ENCODE data around the gene KLC3.

- TF ChIP-seq, protein P1, sequence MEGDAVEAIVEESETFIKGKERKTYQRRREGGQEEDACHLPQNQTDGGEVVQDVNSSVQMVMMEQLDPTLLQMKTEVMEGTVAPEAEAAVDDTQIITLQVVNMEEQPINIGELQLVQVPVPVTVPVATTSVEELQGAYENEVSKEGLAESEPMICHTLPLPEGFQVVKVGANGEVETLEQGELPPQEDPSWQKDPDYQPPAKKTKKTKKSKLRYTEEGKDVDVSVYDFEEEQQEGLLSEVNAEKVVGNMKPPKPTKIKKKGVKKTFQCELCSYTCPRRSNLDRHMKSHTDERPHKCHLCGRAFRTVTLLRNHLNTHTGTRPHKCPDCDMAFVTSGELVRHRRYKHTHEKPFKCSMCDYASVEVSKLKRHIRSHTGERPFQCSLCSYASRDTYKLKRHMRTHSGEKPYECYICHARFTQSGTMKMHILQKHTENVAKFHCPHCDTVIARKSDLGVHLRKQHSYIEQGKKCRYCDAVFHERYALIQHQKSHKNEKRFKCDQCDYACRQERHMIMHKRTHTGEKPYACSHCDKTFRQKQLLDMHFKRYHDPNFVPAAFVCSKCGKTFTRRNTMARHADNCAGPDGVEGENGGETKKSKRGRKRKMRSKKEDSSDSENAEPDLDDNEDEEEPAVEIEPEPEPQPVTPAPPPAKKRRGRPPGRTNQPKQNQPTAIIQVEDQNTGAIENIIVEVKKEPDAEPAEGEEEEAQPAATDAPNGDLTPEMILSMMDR (conservative IDR thresholded peaks at IDR 0.05; ENCODE audit: low read length) = no peak
- no peak for TF ChIP-seq EZH2phosphoT487 (IDR thresholded peaks at IDR 0.05; ENCODE audit: borderline replicate concordance)
These were observed 6.8 kb upstream of the KLC3 start for GRCh38 chr19:45333609-45334303.

All from Loucy (cell line).